Measurements from ENCODE around the gene GALP. TPM values are rescaled to one million over a fixed set of nuclear protein-coding genes. Genes with fewer than 3 reads are reported as not detected.
"Not testable (repeated sequence)": the region's sequence is repeated elsewhere in the genome, so short reads cannot be mapped to it uniquely, and the experiment has no call there.

GALP gene
- total RNA-seq, 1 donor from 2014 or later, result not detected

DNA sequence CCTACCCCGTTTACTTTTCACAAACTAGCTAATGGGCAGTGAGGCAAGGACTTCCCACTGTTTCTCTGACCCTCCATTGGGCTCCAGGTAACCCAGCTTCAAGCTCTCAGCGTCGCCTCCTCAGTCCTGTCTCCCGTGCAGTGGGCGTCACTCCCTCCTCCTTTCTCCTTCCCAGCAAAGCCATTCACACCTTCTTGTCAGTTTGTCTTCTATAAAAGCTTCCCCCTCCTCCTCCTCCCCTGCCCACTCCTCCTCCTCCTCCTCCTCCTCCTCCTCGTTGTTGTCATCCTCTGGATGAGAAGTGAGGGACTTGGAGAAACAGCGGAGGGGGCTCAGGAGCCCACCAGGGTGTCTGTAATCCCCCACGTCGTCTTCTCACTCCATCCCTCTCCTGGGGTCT is 1.7 kb upstream of the GALP start:
- no peak for DNase-seq (ENCODE audit: low spot score)
- intact Hi-C loops (cut with DNase I), result no loop called here
- no peak for ATAC-seq

DNA sequence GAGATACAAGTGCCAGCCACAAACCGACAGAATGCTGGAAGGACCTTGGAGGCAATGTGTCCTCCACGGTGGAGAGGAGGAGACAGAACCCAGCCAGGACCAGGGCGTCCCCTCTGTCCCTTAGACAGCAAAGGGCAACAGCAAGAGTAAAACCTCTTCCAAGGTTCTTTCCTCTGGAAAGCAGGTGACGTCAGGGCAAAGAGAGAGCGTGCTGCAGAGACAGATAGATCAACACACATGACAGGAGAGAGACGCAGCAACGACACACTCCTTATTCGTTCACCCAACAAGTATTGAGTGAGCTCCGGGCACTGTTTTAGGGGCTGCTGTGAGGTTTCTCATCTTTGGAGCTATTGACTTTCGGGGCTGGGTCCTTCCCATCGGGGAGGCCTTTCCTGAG is 1.3 kb upstream of the GALP start:
- ATAC-seq (no peak), DNase-seq (ENCODE audit: low spot score) (no peak)
- intact Hi-C loops (cut with DNase I), result no loop called here

DNA sequence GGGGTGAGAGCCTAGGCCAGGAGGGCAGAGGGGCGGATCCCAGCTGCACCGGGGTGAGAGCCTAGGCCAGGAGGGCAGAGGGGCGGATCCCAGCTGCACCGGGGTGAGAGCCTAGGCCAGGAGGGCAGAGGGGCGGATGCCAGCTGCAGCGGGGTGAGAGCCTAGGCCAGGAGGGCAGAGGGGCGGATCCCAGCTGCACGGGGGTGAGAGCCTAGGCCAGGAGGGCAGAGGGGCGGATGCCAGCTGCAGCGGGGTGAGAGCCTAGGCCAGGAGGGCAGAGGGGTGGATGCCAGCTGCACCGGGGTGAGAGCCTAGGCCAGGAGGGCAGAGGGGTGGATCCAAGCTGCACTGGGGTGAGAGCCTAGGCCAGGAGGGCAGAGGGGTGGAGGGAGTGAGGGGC is 502 bp downstream of the GALP start:
- ATAC-seq; DNase-seq (ENCODE audit: low spot score); intact Hi-C loops (cut with DNase I): not testable (repeated sequence)

DNA sequence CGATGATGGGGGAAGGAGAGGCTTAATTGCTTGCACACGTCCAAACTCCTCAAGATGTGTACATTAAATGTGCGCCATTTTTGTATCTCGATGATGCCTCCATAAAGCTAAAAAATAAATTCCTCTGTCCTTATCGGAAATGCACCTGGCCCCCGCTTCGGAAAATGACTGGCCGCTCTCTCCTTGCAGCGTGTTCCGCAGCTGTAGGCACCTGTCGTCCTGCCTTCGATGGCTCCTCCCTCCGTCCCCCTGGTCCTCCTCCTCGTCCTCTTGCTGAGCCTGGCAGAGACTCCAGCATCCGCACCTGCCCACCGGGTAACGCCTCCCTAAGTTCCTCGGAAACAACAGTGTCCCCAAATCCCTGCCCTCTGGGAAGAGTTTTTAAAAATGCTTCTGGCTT is 1.1 kb downstream of the GALP start:
- ATAC-seq (no peak), DNase-seq (ENCODE audit: low spot score) (no peak)
- intact Hi-C loops (cut with DNase I), result no loop called here

DNA sequence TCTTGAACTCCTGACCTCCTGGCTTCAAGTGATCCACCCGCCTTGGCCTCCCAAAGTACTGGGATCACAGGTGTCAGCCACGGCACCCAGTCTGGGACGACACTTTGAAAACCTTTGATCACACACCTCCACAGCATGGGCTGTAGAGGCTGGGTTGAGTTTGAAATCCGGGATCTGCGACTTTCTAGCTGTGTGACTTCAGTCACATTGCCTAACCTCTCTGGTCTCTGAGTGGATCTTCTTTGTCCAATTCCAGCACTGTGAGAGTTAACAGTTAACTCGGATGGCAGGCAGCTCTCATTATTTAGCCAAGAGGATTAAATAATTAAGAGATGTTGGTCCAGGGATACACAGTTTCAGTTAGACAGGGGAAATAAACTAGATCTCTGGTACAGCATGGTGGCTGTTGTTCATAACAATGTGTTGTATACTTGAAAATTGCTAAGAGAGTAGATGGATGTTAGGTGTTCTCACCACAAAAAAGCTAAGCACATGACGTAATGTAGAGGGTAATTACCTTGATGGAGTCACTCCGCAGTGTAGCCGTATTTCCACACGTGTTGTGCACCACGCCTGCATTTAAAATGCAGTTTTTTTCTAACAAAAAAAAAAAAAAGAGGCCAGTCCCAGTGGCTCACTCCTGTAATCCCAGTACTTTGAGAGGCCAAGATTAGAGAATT is 1.9 kb downstream of the GALP start:
- ATAC-seq (no peak), DNase-seq (ENCODE audit: low spot score) (no peak)
- intact Hi-C loops (cut with DNase I), result no loop called here

DNA sequence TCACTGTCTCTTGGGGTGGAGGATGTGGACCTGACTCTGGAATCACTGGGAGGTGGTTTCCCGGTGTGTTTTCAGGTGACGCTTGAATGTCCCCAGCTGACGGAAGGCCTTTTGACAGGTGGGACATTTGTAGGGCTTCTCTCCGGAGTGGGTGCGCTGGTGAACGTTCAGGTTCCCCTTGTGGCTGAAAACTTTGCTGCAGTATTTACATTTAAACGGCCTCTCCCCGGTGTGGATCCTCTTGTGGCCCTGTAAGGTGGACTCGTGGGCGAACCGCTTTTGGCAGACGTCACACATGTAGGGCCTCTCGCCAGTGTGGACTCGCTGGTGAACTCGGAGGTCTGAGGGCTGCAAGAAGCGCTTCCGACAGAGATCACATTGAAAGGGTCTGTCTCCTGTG is 14.0 kb downstream of the GALP start:
- ATAC-seq (no peak), DNase-seq (ENCODE audit: low spot score) (no peak)
- intact Hi-C loops (cut with DNase I), result loop anchor here (10.0 kb wide), 1 partner anchor 1525 kb away; no protein-coding TSS in a partner anchor

DNA sequence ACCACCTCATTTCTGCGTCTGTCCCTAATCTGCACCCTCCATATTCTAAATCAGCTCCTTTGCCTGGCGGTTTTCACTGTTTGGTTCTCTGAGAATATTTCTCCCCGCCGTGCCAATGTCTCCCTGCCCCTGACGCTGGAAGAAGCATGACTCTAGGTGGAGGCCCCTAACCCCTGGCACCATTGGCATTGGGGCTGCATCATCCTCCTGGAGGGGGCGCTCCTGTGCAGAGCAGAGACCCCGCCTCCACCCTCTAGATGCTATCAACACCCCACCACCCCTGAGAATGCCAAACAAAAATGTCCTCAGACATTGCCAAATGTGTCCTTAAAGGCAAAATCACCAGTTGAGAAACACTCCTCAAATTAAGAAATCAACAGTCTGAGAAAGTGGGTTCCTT is 15.3 kb downstream of the GALP start:
- no peak for ATAC-seq
- DNase-seq (ENCODE audit: low spot score), result no peak
- intact Hi-C loops (cut with DNase I), result loop anchor here (10.0 kb wide), 1 partner anchor 1524 kb away; no protein-coding TSS in a partner anchor

DNA sequence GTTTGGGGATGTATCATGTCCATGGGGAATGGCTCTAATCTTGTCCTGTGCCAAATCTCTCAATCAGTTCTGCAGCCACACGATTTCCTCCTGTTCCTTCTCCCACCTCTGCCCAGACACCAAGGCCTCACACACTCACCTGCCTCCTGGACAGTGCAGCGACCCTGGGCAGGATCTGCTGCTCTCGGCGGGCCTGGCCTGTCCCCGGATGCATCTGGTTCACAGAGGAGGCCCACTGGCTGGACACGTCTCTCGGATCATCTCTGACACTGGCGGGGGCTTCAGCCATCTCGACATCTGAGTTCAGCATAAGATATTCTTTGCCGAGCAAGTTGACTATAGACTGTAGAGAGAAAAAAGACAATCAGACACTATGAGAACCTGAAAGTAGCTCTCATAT is 15.9 kb downstream of the GALP start:
- no peak for ATAC-seq
- intact Hi-C loops (cut with DNase I), result loop anchor here (10.0 kb wide), 1 partner anchor 1523 kb away; no protein-coding TSS in a partner anchor
- DNase-seq (ENCODE audit: low spot score), result no peak

DNA sequence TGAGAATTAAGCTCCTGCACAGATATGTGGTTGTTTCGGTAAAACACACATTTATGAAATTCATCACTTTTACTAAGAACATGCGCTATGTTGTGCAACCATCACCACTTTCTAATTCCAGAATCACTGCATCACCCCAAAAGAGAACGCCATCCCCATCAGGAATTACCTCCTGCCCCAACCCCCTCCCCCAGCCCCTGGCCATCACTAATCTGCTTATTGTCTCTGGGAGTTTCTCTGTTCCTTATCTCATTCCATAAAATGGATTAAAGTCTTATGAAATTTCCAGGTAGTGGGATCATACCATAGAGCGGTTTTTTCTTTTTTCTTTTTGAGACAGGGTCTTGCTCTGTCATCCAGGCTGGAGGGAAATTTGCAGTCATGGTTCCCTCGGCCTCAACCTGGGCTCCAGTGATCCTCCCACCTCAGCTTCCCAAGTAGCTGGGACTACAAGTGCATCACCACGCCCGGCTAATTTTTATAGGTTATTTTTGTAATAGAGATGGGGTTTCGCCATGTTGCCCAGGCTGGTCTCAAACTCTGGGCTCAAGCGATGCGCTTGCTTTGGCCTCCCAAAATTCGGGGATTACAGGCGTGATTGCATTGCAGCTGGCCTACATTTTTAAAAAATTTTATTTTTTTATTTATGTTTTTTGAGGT is 18.3 kb downstream of the GALP start:
- ATAC-seq (no peak), DNase-seq (ENCODE audit: low spot score) (no peak)
- intact Hi-C loops (cut with DNase I), result loop anchor here (10.0 kb wide), 1 partner anchor 1521 kb away; no protein-coding TSS in a partner anchor

DNA sequence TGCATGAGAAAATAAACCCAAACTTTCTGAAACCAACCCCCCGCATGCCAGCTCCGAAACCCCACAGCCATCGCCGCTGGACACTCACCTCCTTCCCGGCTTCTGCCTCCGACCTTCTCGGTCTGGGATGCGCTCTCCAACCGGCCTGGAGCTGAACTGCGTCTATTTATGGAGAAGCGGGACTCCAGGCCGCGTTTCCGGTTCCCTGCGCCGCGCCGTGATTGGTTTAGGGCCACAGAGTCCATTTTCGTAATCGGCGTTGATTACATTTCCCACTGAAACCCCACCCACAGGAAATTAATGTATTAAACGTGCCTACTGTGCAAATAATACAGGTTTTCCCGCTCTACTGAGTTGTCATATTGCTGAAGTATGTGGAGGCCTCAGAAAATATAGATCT is 21.8 kb downstream of the GALP start, which contains the start of gene ZSCAN5B:
TSS of gene ZSCAN5B (minus strand) at position 138 of the 400 bp plus-strand sequence. CDS start 4,731 bp downstream, outside the sequence.
- DNase-seq (ENCODE audit: low spot score); ATAC-seq: not testable (repeated sequence)
- intact Hi-C loops (cut with DNase I), result loop anchor here (10.0 kb wide), 1 partner anchor 1517 kb away; no protein-coding TSS in a partner anchor

DNA sequence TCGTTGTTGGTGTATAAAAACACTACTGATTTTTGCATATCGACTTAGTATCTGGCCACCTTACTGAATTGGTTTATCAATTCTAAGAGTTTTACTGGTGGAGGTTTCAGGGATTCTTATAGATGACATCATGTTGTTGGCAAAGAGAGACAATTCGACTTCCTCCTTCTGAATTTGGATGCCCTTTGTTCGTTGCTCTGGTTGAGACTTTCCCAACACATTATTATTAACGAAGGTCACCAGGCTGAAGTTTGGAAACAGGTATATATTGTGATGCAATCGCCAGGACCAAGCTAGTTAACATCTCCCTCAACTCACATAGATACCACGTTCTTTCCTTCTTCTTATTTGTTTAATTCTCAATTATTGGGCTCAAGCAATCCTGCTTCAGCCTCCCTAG is 23.9 kb downstream of the GALP start:
- ATAC-seq (no peak), DNase-seq (ENCODE audit: low spot score) (no peak)
- intact Hi-C loops (cut with DNase I), result loop anchor here (10.0 kb wide), 1 partner anchor 1515 kb away; no protein-coding TSS in a partner anchor

DNA sequence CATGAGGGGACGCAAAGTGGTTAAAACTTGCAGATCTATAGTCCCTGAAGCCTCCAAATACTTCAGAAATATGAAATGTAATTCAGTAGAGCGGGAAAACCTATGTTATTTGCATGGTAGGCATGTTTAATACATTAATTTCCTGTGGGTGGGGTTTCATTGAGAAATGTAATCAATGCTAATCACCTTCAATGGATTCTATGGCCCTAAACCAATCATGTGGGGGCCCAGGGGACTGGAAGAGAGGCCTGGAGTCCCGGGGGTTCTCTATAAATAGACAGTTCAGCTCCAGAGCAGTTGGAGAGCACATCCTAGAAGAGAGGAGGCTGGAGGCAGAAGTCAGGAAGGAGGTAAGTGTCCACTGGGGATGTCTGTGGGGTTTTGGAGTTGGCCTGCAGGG is 26.2 kb downstream of the GALP start, which contains the start of gene ZSCAN5C:
TSS of gene ZSCAN5C (plus strand) at position 301 of the 400 bp plus-strand sequence. CDS start 3,641 bp downstream, outside the sequence.
- no peak for ATAC-seq
- no peak for DNase-seq (ENCODE audit: low spot score)
- intact Hi-C loops (cut with DNase I), result no loop called here

DNA sequence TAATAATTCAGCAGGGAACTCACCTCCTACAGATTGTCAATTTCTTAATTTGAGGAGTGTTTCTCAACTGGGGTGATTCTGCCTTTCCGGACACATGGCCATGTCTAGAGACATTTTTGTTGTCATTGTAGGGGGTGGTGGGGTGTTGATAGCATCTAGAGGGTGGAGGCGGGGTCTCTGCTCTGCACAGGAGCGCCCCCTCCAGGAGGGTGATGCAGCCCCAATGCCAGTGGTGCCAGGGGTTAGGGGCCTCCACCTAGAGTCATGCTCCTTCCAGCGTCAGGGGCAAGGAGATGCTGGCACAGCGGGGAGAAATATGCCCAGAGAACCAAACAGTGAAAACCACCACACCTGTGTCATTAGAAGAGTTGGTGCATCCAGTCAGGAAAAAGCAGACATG is 31.8 kb downstream of the GALP start:
- ATAC-seq; DNase-seq (ENCODE audit: low spot score); intact Hi-C loops (cut with DNase I): not testable (repeated sequence)

DNA sequence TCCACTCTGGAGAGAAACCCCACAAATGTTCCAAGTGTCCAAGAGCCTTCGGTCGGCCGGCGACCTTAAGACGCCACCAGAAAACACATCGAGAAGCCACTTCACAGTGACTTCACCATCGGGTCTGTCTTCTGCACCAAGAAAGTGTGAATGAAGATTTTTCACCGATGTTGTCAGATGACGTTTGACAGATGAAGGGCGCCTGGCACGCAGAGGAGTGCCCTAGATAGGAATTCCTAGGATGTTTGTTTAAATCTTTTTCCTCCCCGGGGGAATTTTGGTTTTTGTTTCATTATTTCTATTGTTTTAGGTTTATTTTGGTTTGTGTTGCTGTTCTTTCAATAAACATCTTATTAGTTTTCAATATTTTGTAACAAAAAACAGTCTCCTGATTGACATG is 33.3 kb downstream of the GALP start:
- ATAC-seq (no peak), DNase-seq (ENCODE audit: low spot score) (no peak)

DNA sequence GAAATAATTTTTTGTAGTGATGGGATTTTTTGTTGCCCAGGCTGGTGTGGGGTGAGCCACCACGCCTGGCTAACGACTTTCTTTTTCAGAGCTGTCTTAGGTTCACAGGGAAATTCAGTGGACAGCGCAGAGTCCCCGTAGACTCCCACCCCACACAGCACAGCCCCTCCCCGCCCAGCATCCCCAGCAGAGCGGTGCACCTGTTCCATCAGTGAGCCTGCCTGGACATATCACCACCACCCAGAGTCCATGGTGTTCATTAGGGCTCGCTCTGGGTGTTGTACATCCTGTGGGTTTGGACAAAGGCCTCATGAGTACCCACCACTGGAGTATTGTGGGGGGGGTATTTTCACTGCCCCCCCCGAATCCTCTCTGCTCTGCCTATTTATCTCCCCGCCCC is 34.2 kb downstream of the GALP start:
- not testable (repeated sequence) for DNase-seq (ENCODE audit: low spot score)

More for the DNA sequence above, 33.3 kb downstream of the GALP start:
- intact Hi-C loops (cut with DNase I), result no loop called here

DNA sequence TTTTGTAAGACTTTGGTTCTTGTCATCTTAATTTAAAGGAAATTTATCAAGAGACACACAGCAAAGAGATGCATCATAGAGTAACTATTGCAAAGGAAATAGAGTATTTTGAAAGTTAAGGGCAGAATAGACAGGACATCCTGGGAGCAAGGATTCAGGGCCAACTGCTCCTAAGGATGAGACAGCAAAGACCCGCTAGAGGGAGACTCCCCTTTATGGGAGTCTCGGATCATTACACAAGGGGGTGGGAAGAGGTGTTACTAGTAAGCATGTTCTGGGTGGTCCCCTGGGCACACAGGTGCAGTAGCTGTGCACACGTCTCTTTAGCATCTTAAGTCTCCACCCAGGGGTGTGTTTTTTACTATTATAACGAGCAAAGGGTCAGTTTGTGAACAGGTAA is 35.9 kb downstream of the GALP start:
- no peak for ATAC-seq
- intact Hi-C loops (cut with DNase I), result no loop called here
- DNase-seq (ENCODE audit: low spot score), result no peak

More for the DNA sequence above, 34.2 kb downstream of the GALP start:
- intact Hi-C loops (cut with DNase I); ATAC-seq: not testable (repeated sequence)

DNA sequence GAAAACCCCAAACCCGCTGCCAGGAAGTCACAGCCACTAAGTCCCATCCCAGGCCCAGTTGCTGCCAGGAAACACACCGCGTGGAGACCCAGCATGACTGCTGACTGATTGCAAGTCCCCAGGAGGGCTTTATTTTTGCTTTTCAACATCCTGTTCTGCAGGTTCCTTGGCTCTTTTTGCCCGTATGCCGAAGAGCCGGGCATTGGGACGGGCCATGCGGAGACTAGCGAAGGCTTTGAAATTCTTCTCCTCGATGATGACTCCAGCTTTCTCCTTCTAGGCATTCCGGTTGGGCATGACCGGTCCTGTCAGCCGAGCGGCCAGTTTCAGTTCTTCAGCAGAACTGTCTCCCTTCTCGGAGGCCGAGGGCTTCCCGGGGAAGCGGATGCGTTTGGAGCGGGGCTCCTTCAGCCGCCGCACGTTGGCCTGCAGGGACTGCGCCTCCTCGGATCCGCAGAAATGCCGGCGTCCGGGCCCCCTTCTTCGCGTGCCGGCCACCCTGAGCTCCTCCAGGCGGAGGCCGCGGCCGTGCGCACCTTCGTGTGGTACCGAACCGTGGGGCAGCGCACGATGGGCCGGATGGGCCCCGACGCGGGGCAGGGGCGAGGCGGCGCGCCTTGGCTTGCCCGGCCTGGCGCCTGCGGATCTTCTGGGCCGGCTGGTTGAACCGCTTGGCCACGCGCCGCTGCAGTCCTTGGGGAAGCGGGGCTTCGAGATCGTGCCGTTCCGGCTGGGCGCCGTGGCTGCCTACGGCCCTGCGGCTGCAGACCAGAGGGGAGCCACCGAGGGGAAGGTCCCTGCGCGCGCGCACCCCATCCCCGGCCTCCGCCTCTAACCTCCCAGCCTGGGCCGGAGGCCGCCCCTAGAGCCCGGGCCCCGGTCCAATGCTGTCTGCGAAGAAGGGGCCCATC is 41.5 kb downstream of the GALP start:
- ATAC-seq, result no peak
- intact Hi-C loops (cut with DNase I), result no loop called here

DNA sequence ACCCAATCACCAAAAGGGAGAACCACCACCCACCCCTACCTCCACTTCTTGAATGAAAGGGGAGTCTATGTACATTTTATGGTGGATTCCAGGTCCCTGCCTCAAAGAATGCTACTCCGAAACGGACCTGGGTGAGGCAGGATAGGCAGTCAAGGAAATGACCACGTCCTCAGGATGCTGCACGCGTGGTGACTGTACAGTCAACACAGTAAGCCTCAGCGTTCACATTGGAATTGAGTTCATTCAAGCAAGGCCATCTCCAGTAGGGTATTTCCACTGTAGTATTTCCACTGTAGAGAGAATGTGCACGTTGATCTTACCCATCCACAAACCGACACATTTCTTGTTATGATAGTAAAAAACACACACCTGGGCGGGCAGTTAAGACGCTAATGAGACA is 43.2 kb downstream of the GALP start:
- DNase-seq (ENCODE audit: low spot score) (no peak), ATAC-seq (no peak)
- intact Hi-C loops (cut with DNase I), result no loop called here

More for the DNA sequence above, 41.5 kb downstream of the GALP start:
- peak; percentile 61 for DNase-seq (ENCODE audit: low spot score)

DNA sequence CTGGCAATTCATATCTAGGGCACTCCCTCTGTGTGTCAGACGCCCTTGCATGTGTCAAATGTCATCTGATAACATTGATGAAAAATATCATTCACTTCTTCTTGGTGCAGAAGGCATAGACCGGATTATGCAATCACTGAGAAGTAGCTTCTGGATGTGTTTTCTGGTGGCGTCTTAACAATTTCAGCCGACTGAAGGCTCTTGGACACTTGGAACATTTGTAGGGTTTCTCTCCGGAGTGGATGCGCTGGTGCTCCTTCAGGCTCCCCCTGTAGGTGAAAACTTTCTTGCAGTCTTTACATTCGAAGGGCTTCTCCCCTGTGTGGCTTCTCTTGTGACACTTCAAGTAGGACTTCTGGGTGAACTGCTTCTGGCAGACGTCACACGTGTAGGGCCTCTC is 45.6 kb downstream of the GALP start:
- intact Hi-C loops (cut with DNase I); ATAC-seq; DNase-seq (ENCODE audit: low spot score): not testable (repeated sequence)

Measured in sciatic nerve (tissue), 2 donors.